ENCODE results near the gene OSCAR.
A peak's percentile ranks its signal among the peaks of the same experiment; 100 is the strongest.
"Not testable (repeated sequence)": the region's sequence is repeated elsewhere in the genome, so short reads cannot be mapped to it uniquely, and the experiment has no call there.

OSCAR gene

GRCh38 chr19:54125713-54126112 is 25.1 kb upstream of the OSCAR start:
- DNase-seq (no peak), ATAC-seq (no peak)

GRCh38 chr19:54124393-54124792 is 23.8 kb upstream of the OSCAR start:
- ATAC-seq, result no peak

GRCh38 chr19:54123682-54124081 is 23.1 kb upstream of the OSCAR start:
- DNase-seq (no peak), ATAC-seq (no peak)

More at GRCh38 chr19:54124393-54124792, 23.8 kb upstream of the OSCAR start:
- no peak for DNase-seq

GRCh38 chr19:54121259-54121658 is 20.7 kb upstream of the OSCAR start:
- DNase-seq, result no peak
- ATAC-seq, result no peak

- DNase-seq (peak; percentile 96), ATAC-seq (peak; percentile 94)
These were observed 14.8 kb upstream of the OSCAR start, which contains the start of the genes PRPF31 and TFPT for GRCh38 chr19:54115109-54116063. Gene PRPF31, plus strand, starts transcription at chr19:54115754. Its CDS starts 2,525 bp downstream, at chr19:54118279. Gene TFPT, minus strand, starts transcription at chr19:54115657. Its CDS starts 388 bp downstream, at chr19:54115269.

- DNase-seq (peak; percentile 62), ATAC-seq (peak; percentile 47)
These were observed 13.9 kb upstream of the OSCAR start for GRCh38 chr19:54114340-54115108.

GRCh38 chr19:54109651-54110050 is 9.0 kb upstream of the OSCAR start:
- ATAC-seq (peak; percentile 64), DNase-seq (no peak)

GRCh38 chr19:54108496-54108895 is 7.9 kb upstream of the OSCAR start:
- no peak for ATAC-seq
- DNase-seq, result no peak

- DNase-seq (no peak), ATAC-seq (no peak)
These were observed 7.4 kb upstream of the OSCAR start for GRCh38 chr19:54107876-54108490.

- peak; percentile 3 for DNase-seq
- no peak for ATAC-seq
These were observed 6.1 kb upstream of the OSCAR start for GRCh38 chr19:54106716-54107115.

- no peak for ATAC-seq
- peak; percentile 4 for DNase-seq
These were observed 5.2 kb upstream of the OSCAR start for GRCh38 chr19:54105796-54106195.

- DNase-seq (peak; percentile 3), ATAC-seq (no peak)
These were observed 4.6 kb upstream of the OSCAR start for GRCh38 chr19:54104998-54105715.

GRCh38 chr19:54102421-54103169 is 2.0 kb upstream of the OSCAR start, which contains the start of gene NDUFA3:
Gene NDUFA3, plus strand, starts transcription at chr19:54102855. Its CDS starts 24 bp downstream, at chr19:54102879.
- peak; percentile 97 for DNase-seq
- ATAC-seq, result peak; percentile 98

GRCh38 chr19:54099903-54100255 is 724 bp downstream of the OSCAR start:
- not testable (repeated sequence) for DNase-seq, ATAC-seq

GRCh38 chr19:54099190-54099902 is 1.3 kb downstream of the OSCAR start:
- no peak for DNase-seq

GRCh38 chr19:54096617-54097106 is 3.9 kb downstream of the OSCAR start:
- DNase-seq (no peak), ATAC-seq (peak; percentile 31)

More at GRCh38 chr19:54099190-54099902, 1.3 kb downstream of the OSCAR start:
- no peak for ATAC-seq

- peak; percentile 56 for DNase-seq
- ATAC-seq, result peak; percentile 80
These were observed 4.6 kb downstream of the OSCAR start for GRCh38 chr19:54095859-54096616.

- ATAC-seq, result no peak
- DNase-seq, result no peak
These were observed 5.3 kb downstream of the OSCAR start for GRCh38 chr19:54095136-54095858.
